HG03159 (cell line): ENCODE measurements around the gene FFAR4.

Experiments
- ATAC-seq: cut with Tn5 transposase; IDR thresholded peaks from one replicate; pipeline ENCODE4 v1.9.1; 2021; ENCODE audit warnings: mild to moderate bottlenecking, moderate library complexity; ENCODE audit not compliant: unreplicated experiment

The FFAR4 gene

DNA sequence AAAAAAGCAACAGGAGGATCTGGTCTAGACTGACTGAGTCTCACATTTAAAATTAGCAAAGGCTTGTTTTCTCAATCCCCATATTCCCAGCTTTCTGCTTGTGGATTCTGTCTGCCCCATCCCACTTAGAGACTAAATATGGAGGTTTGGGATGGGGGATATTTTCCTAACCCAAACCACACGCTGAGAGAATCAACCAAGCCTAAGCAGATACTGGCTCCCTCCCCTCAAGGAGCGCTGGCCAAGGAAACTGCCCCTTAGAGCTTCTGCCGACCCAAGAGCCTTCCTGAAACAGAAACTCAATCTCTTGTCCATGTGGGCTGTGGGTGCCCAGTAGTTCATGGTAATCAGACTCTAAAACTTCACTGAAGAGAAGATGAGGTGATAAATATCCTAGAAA lies 3.9 kb downstream of the FFAR4 start:
- ATAC-seq: no peak

DNA sequence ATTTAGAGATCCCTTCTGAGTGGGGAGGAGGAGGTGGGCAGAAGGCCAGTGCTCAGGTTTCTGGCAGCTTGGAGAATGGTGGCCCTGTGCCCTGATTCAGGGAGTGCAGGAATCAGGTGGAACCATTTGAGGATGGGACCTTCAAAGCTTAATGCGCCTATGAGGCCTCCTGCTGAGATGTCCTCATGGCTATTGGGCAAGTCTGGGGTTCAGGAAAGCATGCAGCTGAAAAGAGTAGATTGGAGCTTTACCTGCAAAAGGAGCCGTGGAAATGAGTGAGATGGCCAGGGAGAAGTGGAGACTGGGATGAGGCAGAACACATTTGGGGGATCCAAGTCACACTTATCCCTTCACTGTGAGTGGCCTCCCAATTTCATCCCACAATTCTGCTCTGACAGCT lies 6.1 kb downstream of the FFAR4 start:
- ATAC-seq: no peak

DNA sequence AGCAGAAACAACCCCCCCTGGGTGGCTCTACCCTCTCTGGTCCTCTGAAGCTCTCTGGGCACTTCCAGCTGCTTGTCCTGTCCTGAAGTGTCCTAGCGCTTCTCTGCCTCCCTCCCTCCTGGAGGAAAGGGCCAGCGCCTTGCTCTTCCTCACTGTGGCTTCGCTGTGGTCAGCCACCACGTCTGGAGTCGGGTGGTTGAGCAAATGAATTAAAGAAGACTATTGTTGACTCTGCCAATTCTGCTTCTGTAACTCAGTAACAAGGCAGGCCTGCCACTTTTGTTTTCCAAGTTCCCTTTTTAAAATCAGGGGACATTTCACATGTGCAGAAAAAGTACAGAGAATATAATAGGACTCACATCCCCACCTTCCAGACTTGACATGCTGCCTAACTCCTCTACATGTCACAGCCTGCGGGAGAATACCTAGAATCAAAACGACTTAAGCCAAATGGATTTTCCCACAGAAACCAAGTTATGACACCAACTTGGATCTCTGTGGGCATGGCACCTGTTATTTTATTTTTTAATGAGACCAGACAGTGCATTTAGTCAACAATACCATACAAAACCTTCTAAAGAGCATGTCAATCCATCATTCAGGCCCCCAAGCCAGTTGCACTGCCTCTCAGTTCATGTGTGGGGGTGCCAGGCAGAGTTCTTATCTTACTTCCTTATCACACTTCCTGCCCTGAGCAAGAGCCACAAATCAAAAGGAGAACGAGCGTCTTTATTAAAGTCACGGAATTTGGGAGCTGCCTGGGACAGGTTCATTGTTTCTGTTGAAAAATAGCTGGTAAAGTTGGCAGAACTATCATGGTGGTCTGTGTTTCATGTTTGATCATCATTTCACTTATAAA lies 6.8 kb downstream of the FFAR4 start:
- ATAC-seq: no peak

DNA sequence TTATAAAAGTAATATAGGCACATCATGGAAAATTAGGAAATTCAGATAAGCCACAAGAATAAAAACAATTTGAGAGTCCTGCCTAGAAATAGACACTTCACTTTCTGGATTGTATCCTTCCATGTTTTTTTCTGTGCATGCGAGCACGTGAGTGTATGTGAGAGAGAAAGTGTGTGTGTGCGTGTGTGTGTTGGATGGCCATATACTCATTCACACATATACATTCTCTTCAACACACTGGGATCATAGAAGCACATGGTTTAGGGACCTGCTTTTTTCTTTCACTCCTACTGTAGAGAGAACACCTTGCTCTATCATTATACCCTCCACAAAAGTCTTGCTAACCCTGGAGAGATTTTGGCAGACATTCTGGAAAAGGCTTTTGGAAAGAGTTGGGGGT lies 7.5 kb downstream of the FFAR4 start:
- ATAC-seq: no peak

DNA sequence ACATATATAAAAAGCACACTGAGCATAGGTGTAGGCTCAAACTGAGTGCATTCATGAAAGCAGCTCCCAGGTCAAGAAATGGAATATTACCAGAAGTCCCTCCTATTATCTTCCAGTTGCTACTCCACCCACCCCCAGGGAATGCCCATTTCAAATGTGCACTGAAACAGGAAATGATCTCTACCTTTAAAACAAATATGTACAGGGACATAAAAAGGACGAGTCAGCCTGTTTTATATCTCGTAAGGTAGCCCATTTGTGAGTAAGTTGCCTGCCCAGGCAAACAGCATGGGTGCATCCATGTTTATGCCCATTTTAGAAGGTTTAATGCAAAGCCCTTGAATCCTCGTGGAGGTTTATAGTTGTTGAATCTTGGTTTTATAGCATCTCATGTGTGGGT lies 10.4 kb downstream of the FFAR4 start:
- ATAC-seq: no peak

DNA sequence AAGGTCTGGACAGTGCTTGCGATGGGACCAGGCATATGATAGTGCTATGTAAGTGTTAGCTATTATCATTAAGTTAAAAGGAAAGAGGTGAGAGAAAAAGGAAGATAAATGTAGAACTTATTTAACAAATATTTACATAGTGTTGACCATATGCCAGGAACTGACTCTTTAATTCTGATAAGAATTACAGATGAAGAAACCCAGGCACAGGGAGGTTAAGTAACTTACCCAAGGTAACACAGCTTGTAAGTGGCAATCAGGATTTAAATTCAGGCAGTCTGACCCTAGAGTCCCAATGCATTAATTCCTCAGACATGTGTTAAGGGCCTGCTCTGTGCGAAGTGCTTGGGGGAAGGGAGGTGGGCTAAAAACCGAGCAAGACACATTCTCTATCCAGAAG lies 11.1 kb downstream of the FFAR4 start:
- ATAC-seq: no peak

DNA sequence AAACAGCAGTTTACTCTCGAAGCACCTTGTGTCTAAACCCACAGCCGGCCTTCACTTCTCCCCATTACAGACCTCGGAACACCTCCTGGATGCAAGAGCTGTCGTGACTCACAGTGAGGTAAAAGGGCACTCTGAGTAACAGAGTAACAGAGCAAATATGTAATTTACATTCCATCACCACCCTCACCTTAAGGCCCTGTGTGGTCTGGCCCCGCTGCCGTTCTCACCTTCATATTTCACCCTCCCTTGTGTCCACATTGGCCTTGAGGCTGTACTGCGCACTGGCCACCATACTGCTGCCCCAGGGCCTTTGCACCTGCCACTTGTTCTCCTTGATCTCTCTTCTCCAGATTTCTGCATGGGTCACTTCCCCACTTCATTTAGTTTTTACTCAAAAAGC lies 12.6 kb downstream of the FFAR4 start:
- no peak for ATAC-seq

DNA sequence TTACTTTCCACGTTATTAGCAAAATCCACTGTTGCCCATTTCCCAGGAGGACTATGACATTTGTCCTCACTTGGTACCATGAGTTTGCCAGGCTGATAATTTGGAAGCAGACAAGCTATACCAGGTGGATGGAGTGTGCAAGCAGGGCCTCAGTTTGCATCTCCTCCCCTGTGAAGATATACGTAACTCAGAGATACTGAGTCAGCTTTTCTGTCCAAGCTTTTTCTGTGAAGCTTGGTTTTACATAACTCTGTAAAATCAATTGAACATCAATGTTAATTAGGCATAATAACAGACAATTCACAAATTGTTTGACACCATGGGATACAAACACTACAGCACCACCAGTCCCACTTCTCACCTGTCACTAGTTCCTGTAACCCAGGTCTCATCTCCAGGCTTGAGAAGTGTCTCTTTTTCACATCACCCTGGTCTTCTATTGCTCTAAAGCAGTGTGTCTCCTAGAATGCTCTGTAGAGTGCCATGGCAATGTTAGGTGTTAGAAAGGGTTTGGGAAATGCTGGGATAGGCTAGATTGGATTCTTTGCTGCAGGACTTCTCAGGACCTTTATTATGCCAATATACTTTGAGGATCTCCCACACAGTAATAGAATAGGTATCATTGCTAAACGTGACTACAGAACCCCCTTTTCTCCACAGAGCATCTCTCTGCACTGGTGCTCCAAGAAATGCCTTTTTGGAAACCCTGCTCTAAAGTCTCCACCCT lies 13.7 kb downstream of the FFAR4 start:
- no peak for ATAC-seq

DNA sequence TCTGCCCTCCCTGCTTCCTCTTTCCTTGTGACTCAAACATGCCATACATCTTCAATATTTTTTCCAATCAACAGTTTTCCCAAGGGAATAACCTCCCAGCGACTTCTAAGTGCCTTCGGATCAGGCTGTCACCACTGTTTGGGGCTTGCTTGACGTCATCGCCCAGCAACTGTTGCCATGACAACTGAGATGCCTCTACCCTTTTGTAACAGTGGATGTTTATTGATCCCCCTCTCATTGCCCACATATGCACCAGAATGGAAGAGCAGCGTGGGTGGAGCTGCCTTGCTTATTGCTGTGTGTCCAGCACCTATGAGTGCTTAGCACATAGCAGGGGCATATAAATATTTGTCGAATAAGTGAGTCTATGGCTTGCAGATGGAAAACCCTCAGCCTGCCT lies 14.4 kb downstream of the FFAR4 start:
- ATAC-seq: no peak

DNA sequence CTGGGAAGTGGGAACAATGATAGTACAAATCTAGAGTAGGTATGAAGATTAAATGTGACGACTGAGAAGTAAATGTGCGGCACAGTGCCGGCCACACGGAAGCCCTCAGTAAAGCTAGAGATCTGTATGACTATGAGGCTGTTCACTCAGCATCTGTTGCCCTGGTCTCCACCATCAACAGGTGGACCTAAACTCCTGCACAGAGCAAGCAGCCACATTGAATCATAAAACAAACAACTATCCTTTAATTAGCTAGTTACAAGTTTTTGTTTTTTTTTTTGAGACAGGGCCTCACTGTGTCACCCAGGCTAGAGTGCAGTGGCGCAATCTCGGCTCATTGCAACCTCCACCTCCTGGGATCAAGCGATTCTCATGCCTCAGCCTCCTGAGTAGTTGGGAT lies 18.0 kb downstream of the FFAR4 start:
- ATAC-seq: no peak

DNA sequence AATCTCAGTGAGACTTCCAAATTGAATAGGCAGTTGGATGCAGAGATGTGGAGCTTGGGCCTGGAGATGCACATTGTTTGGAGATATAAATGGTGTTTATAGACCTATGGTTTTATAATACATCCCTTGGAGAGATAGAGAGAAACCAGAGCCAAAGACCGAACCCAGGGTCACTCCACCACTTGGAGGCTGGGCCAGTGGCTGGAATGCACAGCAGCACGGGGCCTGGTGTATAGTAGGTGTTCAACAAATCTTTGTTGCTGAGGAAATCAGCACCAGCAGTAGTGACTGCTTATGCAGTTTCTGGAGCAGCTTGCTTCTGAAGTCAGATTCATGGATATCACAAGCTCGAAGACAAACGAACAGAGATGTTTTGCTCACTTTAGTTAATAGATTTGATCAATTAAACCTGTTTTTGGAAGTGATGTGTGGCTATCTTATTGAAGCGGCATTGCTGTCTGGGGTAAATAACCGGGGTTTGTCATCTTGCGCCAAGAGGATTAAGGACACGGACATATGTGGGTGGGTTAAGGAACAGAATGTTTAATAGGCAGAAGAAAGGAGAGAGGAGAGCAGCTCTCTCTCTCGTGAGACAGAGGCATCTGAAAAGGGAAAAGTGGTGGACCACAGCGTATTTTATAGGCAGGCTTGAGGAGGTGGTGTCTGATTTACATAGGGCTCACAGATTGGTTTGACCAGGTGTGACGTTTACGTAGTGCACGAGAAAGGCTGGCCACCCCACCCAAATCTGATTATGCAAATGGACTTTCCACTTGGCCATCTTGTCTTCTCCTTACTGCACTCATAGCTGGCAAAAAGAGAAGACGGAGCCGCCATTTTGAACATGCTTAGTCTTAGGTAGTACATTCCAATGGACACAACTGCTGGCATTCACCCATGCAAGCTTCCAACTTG lies 23.4 kb downstream of the FFAR4 start:
- ATAC-seq: no peak

DNA sequence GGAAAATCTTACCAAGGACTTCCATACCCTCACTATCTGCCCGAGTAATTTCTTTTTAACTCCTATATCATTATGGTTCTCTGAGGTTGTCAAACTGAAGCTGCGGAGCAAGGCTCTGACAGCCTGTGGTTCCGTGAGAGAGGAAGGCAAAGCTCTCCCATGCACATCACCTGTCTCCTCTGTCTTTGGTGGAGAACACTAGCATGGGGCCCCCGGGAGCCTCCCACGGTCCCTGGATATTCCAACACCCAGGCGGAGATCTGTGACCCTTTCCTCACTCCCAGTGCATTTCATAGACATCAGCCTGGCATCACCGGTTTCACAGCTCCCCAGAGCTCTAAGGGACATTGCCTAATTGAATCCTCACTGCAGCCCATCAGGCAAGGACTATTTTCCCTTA lies 24.2 kb downstream of the FFAR4 start:
- no peak for ATAC-seq

DNA sequence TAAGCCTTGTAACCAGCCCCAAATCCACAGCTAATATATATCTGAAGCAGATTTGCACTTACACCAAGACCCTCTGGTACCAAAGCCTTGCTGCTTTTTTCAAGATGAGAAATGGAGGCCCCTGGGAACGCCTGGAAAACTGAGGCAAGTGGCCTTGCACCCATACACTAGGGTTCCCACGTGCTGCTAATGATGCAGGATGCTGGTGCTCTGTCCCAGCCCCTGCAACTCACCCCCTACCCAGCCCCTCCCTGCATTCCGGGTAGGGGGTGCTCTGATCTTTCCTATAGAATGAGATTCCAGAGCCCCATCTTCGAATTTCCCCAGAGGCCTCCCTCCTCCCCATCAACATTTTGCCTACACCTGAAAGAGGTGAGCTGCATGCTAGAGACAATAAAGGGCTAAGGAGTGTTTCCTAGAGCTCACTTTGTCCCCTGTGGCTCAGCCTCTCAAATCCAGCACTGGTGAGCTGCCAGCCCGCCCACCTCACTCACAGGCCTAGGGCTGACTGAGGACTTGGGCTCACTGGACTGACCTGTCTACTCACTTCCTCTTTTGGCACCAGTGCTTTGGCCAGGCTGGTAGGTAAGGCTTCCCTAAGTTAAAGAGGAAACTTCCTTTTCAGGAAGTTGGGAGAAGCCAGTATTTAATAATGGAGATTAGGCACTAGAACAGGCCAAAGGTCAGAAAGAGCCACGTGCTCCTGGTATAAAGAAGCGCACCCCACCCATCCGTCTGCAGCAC lies 24.8 kb downstream of the FFAR4 start:
- ATAC-seq: no peak

DNA sequence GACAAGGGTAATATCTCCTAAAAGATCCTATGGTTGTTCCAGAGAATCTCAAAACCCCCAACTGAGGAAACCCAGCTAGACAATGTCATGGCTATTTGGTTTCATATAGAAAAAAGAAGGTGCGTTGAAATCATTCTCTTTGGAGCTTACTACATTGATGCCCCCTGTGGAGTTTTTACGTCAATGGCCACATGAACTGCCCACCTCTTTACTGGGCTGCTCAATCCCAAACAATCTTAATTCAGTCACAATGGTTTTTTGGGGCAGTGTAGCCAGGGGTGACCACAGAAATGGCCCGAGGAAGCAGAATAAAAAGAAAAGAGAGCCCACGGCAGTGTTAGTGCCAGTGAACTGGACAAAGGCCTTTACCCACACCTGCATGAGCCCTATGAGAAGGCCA lies 26.8 kb downstream of the FFAR4 start:
- no peak for ATAC-seq

DNA sequence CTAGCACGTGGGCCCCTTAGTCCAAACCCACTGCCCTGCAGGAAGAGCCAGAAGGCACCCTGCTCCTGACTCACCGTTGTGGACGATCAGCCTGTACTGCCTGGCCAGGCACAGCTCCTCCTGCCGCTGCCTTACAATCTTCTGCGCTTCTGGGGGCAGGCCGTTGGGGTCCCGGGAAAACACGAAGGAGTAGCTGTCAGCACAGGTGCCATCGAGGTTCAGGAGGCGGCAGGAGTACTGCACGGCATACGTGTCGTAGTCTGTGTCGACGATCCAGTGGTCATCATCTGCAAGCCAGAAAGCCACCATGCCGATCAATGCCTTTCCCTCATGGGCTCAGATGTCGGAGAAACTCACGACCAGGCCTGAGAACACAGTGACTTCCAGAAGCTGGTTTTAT lies 27.3 kb downstream of the FFAR4 start:
- no peak for ATAC-seq

DNA sequence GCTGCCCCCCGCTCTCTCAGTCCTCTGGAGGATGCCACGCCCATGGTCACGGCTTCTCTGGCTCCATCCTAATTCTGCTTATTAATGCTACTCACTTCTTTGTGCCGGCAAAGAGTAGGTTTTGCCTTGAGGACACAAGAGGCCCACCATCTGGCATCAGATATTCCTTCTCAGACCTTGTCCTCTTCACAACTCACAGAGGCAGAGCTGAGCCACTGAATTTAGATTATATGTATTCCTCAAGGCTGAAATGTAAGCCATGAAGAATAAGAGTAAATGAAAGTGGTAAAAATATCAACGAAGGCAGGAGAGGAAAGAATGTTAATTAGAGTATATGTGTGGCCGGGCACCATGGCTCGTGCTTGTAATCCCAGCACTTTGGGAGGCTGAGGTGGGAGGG lies 28.1 kb downstream of the FFAR4 start:
- ATAC-seq: no peak

DNA sequence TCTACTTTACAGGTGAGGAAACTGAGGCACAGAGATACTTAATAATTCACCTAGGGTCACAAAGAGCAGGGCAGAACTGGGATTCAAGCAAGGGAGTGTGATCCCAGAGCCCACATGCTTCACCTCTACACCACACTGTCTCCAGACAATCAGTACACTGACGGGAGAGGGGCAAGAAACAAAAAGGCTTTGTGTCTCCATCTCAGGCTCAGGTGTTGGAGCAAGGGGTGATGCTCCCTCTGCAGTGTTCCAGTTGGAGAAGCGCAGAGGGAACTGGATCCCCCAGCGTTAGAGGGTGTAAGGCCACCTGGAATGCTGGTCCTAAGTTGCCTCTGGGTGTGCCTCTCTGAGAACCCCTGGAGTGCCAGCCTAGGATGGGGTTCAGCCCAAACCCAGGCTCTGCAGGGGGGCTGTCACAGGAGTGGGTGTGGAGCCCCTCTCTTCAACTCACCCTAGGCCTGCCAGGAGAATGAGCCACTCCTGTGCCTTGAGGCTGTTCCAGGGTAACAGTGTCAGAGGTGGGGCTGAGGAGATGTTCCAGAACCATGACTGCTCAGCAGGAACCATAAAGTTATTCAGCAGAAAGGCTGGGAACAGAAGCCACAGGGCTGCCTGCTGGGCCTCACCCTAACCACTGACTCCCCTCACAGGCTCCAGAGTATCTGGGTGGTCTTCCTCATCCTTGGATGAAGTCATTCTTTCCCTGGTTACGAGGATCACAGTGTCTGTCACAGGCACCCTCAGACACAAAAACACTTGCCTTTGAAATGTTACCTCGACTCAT lies 29.1 kb downstream of the FFAR4 start:
- ATAC-seq: no peak

DNA sequence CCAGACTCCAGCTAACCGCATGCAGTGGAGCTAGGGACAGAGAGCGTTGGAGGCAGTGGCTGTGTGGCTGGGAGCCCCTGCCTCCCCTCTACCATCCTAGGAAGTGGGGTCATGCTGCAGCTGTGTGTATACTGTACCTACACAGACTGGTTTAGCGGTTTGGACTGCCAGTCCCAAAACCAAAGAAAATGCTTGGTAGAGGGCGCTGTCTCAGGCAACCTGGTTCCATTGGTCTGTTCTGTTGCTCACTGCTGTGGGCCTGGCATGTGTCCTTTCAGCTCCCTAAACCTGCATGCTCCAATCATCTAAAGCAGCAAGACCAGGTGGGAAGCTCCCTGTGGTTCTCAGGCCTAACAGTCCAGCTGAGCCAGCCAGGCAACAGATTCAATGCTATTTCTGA lies 30.1 kb downstream of the FFAR4 start:
- no peak for ATAC-seq

DNA sequence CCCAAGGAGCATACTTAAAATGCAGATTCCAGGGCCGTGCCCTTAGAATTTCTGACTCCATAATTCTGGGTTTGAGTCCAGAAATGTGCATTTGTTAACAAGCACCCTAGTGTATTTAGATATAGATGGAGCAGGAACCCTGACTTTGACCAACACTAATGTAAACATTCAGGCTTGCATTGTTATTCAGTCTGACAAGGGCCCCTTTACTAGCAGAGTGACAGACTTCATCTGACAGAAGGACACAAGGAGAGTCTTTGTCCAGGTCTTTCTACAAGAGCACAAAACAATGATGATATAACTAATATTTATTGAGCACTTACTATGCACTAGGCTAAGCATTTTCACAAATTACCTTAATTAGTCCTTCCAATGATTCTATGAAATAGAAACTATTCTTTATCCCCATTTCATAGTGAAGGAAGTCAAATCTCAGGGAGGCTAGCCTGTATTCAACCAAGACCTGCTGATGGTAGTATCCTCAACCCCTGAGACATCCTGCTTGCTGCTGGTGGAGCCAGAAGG lies 30.7 kb downstream of the FFAR4 start:
- no peak for ATAC-seq

DNA sequence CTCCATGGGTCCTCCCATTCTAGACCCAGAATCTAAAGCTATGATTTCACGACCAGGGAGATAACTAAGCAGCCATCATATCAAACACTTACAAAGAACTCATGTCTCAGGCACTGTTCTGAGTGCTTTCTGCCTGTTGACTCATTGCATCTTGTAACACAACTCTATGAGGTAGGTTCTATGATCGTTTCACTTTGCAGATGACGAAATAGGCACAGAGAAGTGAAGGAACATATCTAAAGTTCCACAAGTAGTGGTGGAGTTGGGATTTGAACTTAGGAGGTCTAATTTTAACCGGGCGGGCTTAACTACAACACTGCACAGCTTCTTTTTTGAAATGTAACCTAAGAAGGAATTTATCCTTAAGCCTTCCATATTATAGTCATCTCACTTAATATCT lies 31.7 kb downstream of the FFAR4 start:
- ATAC-seq: no peak
